OCI-LY1 (cell line): ENCODE data around the gene GNAI2.

Experiments used
- H2AFZ ChIP-seq: fragments of 200-600 bp; sonication (generic), shearing (Covaris generic); 2 replicates; pipeline ENCODE4 v1.6.0; 2014; ENCODE audit warnings: antibody characterized with exemption, mild to moderate bottlenecking, low read length
- H3F3A ChIP-seq: fragments of 200-600 bp; sonication (generic), shearing (Covaris generic); 2 replicates; pipeline ENCODE4 v1.6.0; 2014; ENCODE audit warnings: mild to moderate bottlenecking, antibody characterized with exemption, low read length, moderate library complexity; ENCODE audit not compliant: insufficient read depth
- H3K27ac ChIP-seq: fragments of 200-600 bp; sonication (generic); 2 replicates; pipeline ENCODE4 v1.5.1; 2014; ENCODE audit warnings: low read length, mixed run types, mild to moderate bottlenecking, low read depth; ENCODE audit not compliant: poor library complexity, severe bottlenecking
- H3K27me3 ChIP-seq: fragments of 200-600 bp; sonication (generic); 2 replicates; pipeline ENCODE4 v1.6.0; 2014; ENCODE audit warnings: antibody characterized with exemption, mild to moderate bottlenecking, low read length, moderate library complexity; ENCODE audit not compliant: insufficient read depth
- H3K36me3 ChIP-seq: fragments of 200-600 bp; sonication (generic); 2 replicates; pipeline ENCODE4 v1.6.1; 2014; ENCODE audit warnings: mild to moderate bottlenecking, antibody characterized with exemption, low read length, moderate library complexity, mixed read lengths; ENCODE audit not compliant: insufficient read depth
- H3K4me1 ChIP-seq: fragments of 200-600 bp; sonication (generic); 2 replicates; pipeline ENCODE4 v1.5.1; 2014; ENCODE audit warnings: mild to moderate bottlenecking, low read length, moderate library complexity; ENCODE audit not compliant: insufficient read depth, severe bottlenecking
- H3K4me2 ChIP-seq: fragments of 200-600 bp; sonication (generic), shearing (Covaris generic); 2 replicates; pipeline ENCODE4 v1.6.1; 2014; ENCODE audit warnings: low read length
- H3K4me3 ChIP-seq: fragments of 200-600 bp; sonication (generic); 2 replicates; pipeline ENCODE4 v1.5.1; 2014; ENCODE audit warnings: low read length, low read depth, mild to moderate bottlenecking, mixed read lengths; ENCODE audit not compliant: poor library complexity, severe bottlenecking
- H3K79me2 ChIP-seq: fragments of 200-600 bp; shearing (Covaris generic); 2 replicates; pipeline ENCODE4 v1.6.1; 2016; ENCODE audit warnings: mixed run types, low read length, mixed read lengths; ENCODE audit not compliant: insufficient read depth
- H3K9ac ChIP-seq: fragments of 200-600 bp; sonication (generic), shearing (Covaris generic); 2 replicates; pipeline ENCODE4 v1.6.1; 2014; ENCODE audit warnings: mild to moderate bottlenecking, low read length, mixed read lengths
- H3K9me2 ChIP-seq: fragments of 200-600 bp; sonication (generic), shearing (Covaris generic); 2 replicates; pipeline ENCODE4 v1.6.1; 2014; ENCODE audit warnings: low read depth, mild to moderate bottlenecking, low read length, mixed read lengths
- H3K9me3 ChIP-seq: fragments of 200-600 bp; shearing (Covaris generic); 2 replicates; pipeline ENCODE4 v1.6.1; 2014; ENCODE audit warnings: low read length, mixed read lengths
- H4K20me1 ChIP-seq: fragments of 200-600 bp; sonication (generic), shearing (Covaris generic); 2 replicates; pipeline ENCODE4 v1.6.0; 2016; ENCODE audit warnings: mild to moderate bottlenecking, low read length; ENCODE audit not compliant: insufficient read depth
- CTCF ChIP-seq: fragments of 200-600 bp; sonication (generic), shearing (Covaris generic); IDR thresholded peaks from 2 replicates; pipeline ENCODE4 v1.5.1; 2017; ENCODE audit warnings: mild to moderate bottlenecking, antibody characterized with exemption, low read length, moderate library complexity, mixed read lengths
- EZH2 ChIP-seq: fragments of 200-600 bp; sonication (generic), shearing (Covaris generic); IDR thresholded peaks from 2 replicates; pipeline ENCODE4 v1.8.0; 2017; ENCODE audit warnings: borderline replicate concordance, mixed run types, mild to moderate bottlenecking, antibody characterized with exemption, low read length, moderate library complexity, mixed read lengths

Gene GNAI2

GRCh38 chr3:50263478-50264382 lies 27.7 kb downstream of the GNAI2 start:
- H3K4me1 ChIP-seq, result peaks cover 13% of the 10 kb centered on the region
- H3K9me3 ChIP-seq, result no peaks in the 10 kb centered on the region
- H4K20me1 ChIP-seq, result no peaks in the 10 kb centered on the region
- 0 out of 2 replicates have a peak, but pooled peaks cover 4% of the 10 kb centered on the region for H3K27me3 ChIP-seq
- H3K79me2 ChIP-seq, result no peaks in the 10 kb centered on the region
- H3K9ac ChIP-seq, result no peak overlapping the region
- no peak overlapping the region for H3K4me2 ChIP-seq
- peaks cover 7% of the 10 kb centered on the region; the same call in 1 of the 2 replicates for H3K36me3 ChIP-seq
- TF ChIP-seq CTCF (no peak), EZH2 (no peak)
- no peaks in the 10 kb centered on the region for H3F3A ChIP-seq
- no peak overlapping the region for H3K27ac ChIP-seq
- H3K9me2 ChIP-seq, result no peaks in the 10 kb centered on the region
- no peak overlapping the region for H3K4me3 ChIP-seq
- no peak overlapping the region for H2AFZ ChIP-seq

GRCh38 chr3:50264383-50264963 lies 28.5 kb downstream of the GNAI2 start:
- Histone ChIP-seq H3K4me2 (no peak overlapping the region), H3K9me2 (no peaks in the 10 kb centered on the region)

GRCh38 chr3:50264964-50265485 lies 29.0 kb downstream of the GNAI2 start:
- Histone ChIP-seq H3K9me2 (no peaks in the 10 kb centered on the region), H3K9ac (no peak overlapping the region), H3K9me3 (no peaks in the 10 kb centered on the region), H3K27ac (no peak overlapping the region), H3K4me2 (no peak overlapping the region), H2AFZ (no peak overlapping the region), H3K36me3 (no peaks in the 10 kb centered on the region), H4K20me1 (no peaks in the 10 kb centered on the region), H3K4me3 (no peak overlapping the region), H3K4me1 (peaks cover 5% of the 10 kb centered on the region), H3F3A (no peaks in the 10 kb centered on the region), H3K79me2 (no peaks in the 10 kb centered on the region), H3K27me3 (0 out of 2 replicates have a peak, but pooled peaks cover 4% of the 10 kb centered on the region)
- TF ChIP-seq CTCF (no peak), EZH2 (no peak)

More at GRCh38 chr3:50264383-50264963, 28.5 kb downstream of the GNAI2 start:
- Histone ChIP-seq H3K4me3 (no peak overlapping the region), H3K9ac (no peak overlapping the region), H3K27me3 (0 out of 2 replicates have a peak, but pooled peaks cover 4% of the 10 kb centered on the region), H3K4me1 (peaks cover 9% of the 10 kb centered on the region), H4K20me1 (no peaks in the 10 kb centered on the region), H3K27ac (no peak overlapping the region), H3K9me3 (no peaks in the 10 kb centered on the region), H3K79me2 (no peaks in the 10 kb centered on the region), H3K36me3 (peaks cover 2% of the 10 kb centered on the region; the same call in 1 of the 2 replicates), H2AFZ (no peak overlapping the region), H3F3A (no peaks in the 10 kb centered on the region)
- TF ChIP-seq CTCF, result no peak
- no peak for TF ChIP-seq EZH2
